HG03342 (cell line): ENCODE results near the gene ZFP64.
"Not testable (repeated sequence)": the region's sequence is repeated elsewhere in the genome, so short reads cannot be mapped to it uniquely, and the experiment has no call there.

ENCODE experiments used
- ATAC-seq: cut with Tn5 transposase; IDR thresholded peaks from one replicate; pipeline ENCODE4 v1.9.1; 2021; ENCODE audit warnings: mild to moderate bottlenecking, moderate library complexity; ENCODE audit not compliant: unreplicated experiment

ZFP64 gene

GRCh38 chr20:52191132-52191915, at the start of gene ZFP64:
TSS of gene ZFP64 (minus strand) at chr20:52191779. CDS start at chr20:52191636, 143 bp downstream.
- ATAC-seq, result peak; percentile 70

GRCh38 chr20:52240802-52241201, 49.2 kb upstream of the ZFP64 start:
- no peak for ATAC-seq

- no peak for ATAC-seq
These were observed 47.5 kb upstream of the ZFP64 start for GRCh38 chr20:52239102-52239501.

DNA sequence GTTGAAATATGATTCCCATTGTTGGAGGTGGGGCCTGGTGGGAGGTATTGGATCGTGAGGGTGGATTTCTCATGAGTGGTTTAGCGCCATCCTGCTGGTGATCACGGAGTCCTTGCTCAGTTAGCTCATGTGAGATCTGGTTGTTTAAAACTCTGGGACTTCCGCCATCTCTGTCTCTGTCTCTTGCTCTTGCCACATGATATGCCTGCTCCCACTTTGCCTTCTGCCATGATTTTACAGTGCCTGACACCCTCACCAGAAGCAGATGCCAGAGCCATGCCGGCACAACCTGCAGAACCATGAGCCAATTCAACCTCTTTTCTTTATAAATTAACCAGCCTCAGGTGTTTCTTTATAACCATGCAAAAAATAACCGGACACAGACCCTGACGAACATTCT, 44.7 kb upstream of the ZFP64 start:
- no peak for ATAC-seq

DNA sequence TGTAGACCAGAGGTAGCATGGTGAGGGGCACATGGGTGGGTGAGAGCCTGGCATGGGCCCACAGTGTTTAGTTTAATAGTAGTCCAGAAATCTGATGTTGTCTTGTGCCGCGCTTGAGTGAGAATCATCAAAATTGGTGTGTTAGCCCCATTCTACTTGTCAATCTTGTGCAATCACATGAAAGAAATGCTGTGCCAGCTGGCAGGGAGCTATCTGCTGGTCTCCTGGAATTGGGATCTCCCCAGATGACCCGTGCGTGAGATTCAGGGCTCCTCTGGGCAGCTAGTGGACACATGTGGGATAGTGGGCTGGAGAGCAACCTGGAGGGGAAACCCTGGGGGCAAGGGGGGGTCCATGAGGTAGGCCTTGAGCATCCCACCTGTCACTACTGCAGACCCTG, 43.5 kb upstream of the ZFP64 start:
- ATAC-seq, result no peak

- no peak for ATAC-seq
These were observed 42.9 kb upstream of the ZFP64 start for GRCh38 chr20:52234302-52235045.

GRCh38 chr20:52231230-52231746, 39.7 kb upstream of the ZFP64 start:
- ATAC-seq, result no peak

DNA sequence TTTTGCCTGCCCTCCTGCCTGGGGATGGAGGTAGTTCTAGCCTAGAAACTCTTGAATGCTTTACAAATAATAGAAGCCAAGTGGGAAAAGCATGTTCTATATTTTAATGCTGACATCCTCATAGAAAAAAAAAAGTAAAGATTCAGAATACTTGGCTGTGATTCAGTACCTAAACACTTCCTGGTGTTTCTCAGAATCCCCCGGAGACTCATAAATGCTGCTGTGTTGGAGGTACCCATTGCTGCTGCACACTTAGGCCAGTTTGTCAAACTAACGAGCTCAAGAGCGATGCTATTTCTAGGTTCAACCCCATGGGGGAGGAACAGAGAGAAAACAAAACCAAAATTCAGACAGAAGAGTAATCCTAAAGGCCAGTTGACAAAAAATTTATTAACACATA, 38.8 kb upstream of the ZFP64 start:
- no peak for ATAC-seq

GRCh38 chr20:52229346-52229745, 37.8 kb upstream of the ZFP64 start:
- not testable (repeated sequence) for ATAC-seq

DNA sequence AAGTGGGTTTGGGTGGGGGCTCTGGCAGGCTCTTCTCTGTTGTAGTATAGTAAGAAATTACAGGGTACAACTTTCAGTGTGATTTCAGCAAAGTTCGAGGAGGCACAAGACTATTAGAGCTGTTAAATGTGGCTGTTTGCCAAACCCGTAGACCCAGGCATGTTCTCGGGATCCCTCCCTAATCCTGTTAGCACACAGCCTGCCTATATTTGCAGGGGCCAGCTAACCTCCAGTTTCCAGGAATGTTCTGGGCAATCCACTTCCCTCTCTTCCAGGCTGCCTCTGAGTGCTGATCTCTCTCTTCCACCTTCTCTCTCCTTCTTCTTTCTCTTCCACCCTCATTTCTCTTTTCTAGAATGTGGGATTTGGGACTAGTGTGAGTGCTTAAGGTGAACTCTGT, 34.8 kb upstream of the ZFP64 start:
- ATAC-seq, result no peak

GRCh38 chr20:52224920-52225319, 33.3 kb upstream of the ZFP64 start:
- ATAC-seq, result no peak

DNA sequence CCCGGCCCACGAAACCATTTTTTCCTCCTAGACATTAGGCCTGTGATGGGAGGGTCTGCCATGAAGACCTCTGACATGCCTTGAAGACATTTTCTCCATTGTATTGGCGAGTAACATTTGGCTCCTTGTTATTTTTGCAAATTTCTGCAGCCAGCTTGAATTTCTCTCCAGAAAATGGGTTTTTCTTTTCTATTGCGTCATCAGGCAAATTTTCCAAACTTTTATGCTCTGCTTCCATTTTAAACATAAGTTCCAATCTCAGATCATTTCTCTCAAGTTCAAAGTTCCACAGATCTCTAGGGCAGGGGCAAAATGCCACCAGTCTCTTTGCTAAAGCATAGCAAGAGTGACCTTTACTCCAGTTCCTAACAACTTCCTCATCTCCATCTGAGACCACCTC, 29.8 kb upstream of the ZFP64 start:
- ATAC-seq, result not testable (repeated sequence)

GRCh38 chr20:52220891-52221290, 29.3 kb upstream of the ZFP64 start:
- ATAC-seq, result not testable (repeated sequence)

GRCh38 chr20:52219441-52219840, 27.9 kb upstream of the ZFP64 start:
- ATAC-seq, result no peak

DNA sequence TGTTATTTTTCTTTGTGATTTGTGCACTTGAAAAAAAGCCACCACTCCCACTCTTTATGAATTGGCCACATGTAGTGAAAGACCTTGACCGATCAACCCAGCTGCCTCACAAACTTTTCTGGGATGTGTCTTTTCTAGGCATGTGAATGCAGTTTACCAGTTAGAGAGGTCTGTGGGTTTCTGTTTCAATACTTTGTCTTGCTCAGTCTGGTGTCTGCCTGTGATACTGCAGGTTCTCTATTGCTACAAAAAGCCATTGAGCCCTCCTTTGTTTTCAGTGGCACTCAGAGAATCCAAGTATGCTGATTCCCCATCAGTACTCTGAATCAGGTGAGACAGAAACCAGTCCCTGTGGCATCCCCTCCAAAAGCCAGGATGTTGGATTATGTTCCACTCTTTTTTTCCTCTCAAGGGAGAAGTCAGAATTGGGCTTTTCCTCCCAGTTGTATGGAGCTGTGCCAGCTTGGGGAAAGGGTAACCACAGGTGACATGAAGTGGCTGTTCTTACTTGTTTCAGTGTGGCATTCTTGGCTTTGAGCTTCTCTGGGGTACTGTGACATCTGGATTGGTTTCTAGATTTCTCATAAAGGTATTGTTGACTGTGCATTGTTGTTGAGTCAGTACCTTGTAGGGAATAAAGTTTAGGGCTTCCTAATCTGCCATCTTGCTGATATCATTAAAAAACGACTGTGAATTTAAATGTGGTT, 26.3 kb upstream of the ZFP64 start:
- ATAC-seq, result no peak

GRCh38 chr20:52213995-52214394, 22.4 kb upstream of the ZFP64 start:
- ATAC-seq, result no peak

- no peak for ATAC-seq
These were observed 21.4 kb upstream of the ZFP64 start for GRCh38 chr20:52212943-52213342.

DNA sequence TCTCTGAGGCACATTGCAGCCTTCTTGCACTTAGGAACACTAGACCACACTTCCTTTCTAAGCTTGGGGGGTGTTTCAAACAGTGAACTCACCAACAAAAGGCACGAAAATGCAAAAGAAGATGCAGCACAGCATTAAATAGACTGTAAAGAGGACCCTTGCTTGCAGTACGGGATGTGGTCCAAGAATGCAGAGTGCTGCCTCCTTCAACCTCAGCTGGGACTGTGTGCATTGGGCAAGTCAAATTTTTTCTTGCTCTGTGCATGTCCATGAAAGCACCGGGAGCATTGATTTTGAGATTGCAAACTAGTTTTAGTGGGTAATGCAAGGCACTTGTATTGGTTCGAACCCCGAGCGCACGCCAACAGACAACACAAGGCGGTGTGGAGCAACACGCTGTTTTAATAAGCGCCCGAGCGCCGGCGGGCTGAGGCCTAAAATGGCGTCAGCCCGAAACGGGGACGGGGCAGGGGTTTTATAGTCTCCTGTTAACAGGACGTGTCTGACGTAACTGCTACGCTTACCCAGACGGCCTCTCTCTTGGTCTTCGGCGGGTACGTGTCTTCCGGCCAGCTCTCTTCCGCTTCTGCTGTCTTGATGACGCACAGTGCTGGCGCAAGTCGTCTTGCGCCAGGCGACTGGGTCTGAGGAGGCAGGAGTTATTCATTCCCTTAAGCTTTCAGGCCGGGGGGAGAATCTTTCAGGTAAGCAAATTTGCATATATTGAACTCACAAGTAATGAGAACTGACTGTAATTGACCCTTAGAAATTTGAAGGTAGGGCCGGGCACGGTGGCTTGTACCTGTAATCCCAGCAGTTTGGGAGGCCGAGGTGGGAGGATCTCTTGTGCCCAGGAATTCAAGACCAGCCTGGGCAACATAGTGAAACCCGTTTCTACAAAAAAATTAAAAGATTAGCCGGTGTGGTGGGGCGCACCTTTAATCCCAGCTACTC, 18.7 kb upstream of the ZFP64 start:
- ATAC-seq, result no peak

- ATAC-seq, result no peak
These were observed 17.6 kb upstream of the ZFP64 start for GRCh38 chr20:52209154-52209571.
